ENCODE measurements around the gene PIANP.
A peak's percentile ranks its signal among the peaks of the same experiment; 100 is the strongest.
"Not testable (repeated sequence)": the region's sequence is repeated elsewhere in the genome, so short reads cannot be mapped to it uniquely, and the experiment has no call there.

The PIANP gene

GRCh38 chr12:6700646-6701051 lies at the start of gene PIANP:
Gene PIANP, minus strand, starts transcription at chr12:6700815. Its CDS starts 2,754 bp downstream, at chr12:6698061.
- no peak for DNase-seq (ENCODE audit: low read depth in 2 of 2)

GRCh38 chr12:6748761-6749160 lies 48.1 kb upstream of the PIANP start:
- DNase-seq (ENCODE audit: low read depth in 2 of 2) = no peak

GRCh38 chr12:6747216-6747615 lies 46.6 kb upstream of the PIANP start:
- DNase-seq (ENCODE audit: low read depth in 2 of 2) = no peak

- no peak for DNase-seq (ENCODE audit: low read depth in 2 of 2)
These were observed 45.3 kb upstream of the PIANP start for GRCh38 chr12:6745741-6746525.

- not testable (repeated sequence) for DNase-seq (ENCODE audit: low read depth in 2 of 2)
These were observed 42.7 kb upstream of the PIANP start for GRCh38 chr12:6743300-6743699.

GRCh38 chr12:6742834-6743233 lies 42.2 kb upstream of the PIANP start:
- no peak for DNase-seq (ENCODE audit: low read depth in 2 of 2)

GRCh38 chr12:6742080-6742479 lies 41.5 kb upstream of the PIANP start:
- not testable (repeated sequence) for DNase-seq (ENCODE audit: low read depth in 2 of 2)

GRCh38 chr12:6736754-6737153 lies 36.1 kb upstream of the PIANP start:
- DNase-seq (ENCODE audit: low read depth in 2 of 2) = no peak

GRCh38 chr12:6735448-6736191 lies 35.0 kb upstream of the PIANP start:
- DNase-seq (ENCODE audit: low read depth in 2 of 2) = peak in 1 of 2 donors; percentile 26

GRCh38 chr12:6734506-6735387 lies 34.1 kb upstream of the PIANP start:
- no peak for DNase-seq (ENCODE audit: low read depth in 2 of 2)

- no peak for DNase-seq (ENCODE audit: low read depth in 2 of 2)
These were observed 29.6 kb upstream of the PIANP start for GRCh38 chr12:6730169-6730568.

GRCh38 chr12:6729186-6729585 lies 28.6 kb upstream of the PIANP start:
- no peak for DNase-seq (ENCODE audit: low read depth in 2 of 2)

- DNase-seq (ENCODE audit: low read depth in 2 of 2) = no peak
These were observed 24.7 kb upstream of the PIANP start for GRCh38 chr12:6725350-6725749.

- DNase-seq (ENCODE audit: low read depth in 2 of 2) = no peak
These were observed 23.8 kb upstream of the PIANP start for GRCh38 chr12:6724409-6724797.

- DNase-seq (ENCODE audit: low read depth in 2 of 2) = peak; percentile 93 to 99
These were observed 23.2 kb upstream of the PIANP start, which contains the start of gene COPS7A for GRCh38 chr12:6723607-6724408. Gene COPS7A, plus strand, starts transcription at chr12:6724046. Its CDS starts 611 bp downstream, at chr12:6724657.

GRCh38 chr12:6722863-6723262 lies 22.2 kb upstream of the PIANP start:
- DNase-seq (ENCODE audit: low read depth in 2 of 2) = no peak

- DNase-seq (ENCODE audit: low read depth in 2 of 2) = no peak
These were observed 16.3 kb upstream of the PIANP start for GRCh38 chr12:6716874-6717437.

- not testable (repeated sequence) for DNase-seq (ENCODE audit: low read depth in 2 of 2)
These were observed 15.6 kb upstream of the PIANP start for GRCh38 chr12:6716031-6716873.

- DNase-seq (ENCODE audit: low read depth in 2 of 2) = no peak
These were observed 8.4 kb upstream of the PIANP start for GRCh38 chr12:6708960-6709394.

- DNase-seq (ENCODE audit: low read depth in 2 of 2) = not testable (repeated sequence)
These were observed 7.7 kb upstream of the PIANP start for GRCh38 chr12:6708351-6708750.
